SH-SY5Y (cell line): Measurements from ENCODE around the gene GSTK1.

Source experiments
- GATA2 ChIP-seq: IDR thresholded peaks from 2 replicates; pipeline ENCODE4 v1.6.1; 2011; ENCODE audit warnings: mild to moderate bottlenecking, low read depth, low read length
- GATA3 ChIP-seq: IDR thresholded peaks from 2 replicates; pipeline ENCODE4 v1.6.1; 2011; ENCODE audit warnings: low read depth, mild to moderate bottlenecking, low read length, moderate library complexity

The GSTK1 gene

DNA sequence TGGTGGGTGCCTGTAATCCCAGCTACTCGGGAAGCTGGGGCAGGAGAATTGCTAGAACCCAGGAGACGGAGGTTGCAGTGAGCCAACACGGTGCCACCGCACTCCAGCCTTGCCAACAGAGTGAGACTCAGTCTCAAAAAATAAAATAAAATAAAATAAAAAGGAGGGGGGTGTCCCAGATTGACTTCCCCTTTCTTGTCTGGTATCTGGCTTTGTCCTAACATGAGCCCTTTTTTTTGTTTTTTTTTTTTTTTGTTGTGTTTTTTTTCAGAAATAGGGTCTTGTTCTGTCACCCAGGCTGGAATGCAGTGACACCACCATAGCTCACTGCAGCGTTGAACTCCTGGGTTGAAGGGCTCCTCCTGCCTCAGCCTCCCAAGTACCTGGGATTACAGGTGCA is 29.6 kb downstream of the GSTK1 start:
- TF ChIP-seq GATA2 (no peak), GATA3 (no peak)

GRCh38 chr7:143295870-143296269 is 32.6 kb downstream of the GSTK1 start:
- TF ChIP-seq GATA2: no peak
- TF ChIP-seq GATA3: no peak

GRCh38 chr7:143296686-143297085 is 33.4 kb downstream of the GSTK1 start:
- no peak for TF ChIP-seq GATA2
- TF ChIP-seq GATA3: no peak

DNA sequence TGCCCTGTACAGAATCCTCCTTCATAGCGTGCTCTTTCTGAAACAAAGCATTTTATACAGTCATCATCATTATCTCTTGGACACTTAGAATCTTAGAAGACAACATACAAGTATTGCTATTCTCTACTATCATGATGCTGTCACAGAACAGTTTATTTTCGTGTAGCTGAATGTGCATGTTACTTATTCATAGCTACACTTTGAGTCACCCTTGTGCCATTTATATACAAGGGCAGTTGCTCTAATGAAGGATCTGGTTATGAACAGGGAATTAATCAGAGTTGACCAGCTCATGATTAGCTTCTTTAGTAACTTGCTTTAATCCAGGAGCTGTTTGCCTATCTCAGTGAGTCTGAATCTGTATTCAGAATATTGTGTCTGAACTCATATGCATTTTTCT is 36.1 kb downstream of the GSTK1 start:
- no peak for TF ChIP-seq GATA2
- no peak for TF ChIP-seq GATA3

DNA sequence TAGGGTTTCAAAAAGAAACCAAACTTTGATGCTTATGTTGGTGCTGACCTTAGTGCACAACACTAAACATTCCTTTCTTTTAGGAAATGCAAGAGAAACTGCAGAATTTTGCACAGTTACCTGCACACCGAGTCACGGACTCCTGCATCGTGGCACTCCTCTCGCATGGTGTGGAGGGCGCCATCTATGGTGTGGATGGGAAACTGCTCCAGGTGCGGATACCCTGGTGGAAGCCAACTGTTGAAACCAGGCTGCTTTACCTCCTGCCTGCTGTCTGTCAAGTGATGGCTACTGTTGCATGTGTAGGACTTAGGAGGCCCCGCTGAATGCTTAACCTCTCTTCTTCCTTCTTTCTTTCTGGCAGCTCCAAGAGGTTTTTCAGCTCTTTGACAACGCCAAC is 36.6 kb downstream of the GSTK1 start:
- no peak for TF ChIP-seq GATA3
- no peak for TF ChIP-seq GATA2

GRCh38 chr7:143300959-143301935 is 38.0 kb downstream of the GSTK1 start:
- TF ChIP-seq GATA2 (no peak), GATA3 (no peak)

GRCh38 chr7:143303733-143304132 is 40.5 kb downstream of the GSTK1 start:
- TF ChIP-seq GATA3 (no peak), GATA2 (no peak)

- no peak for TF ChIP-seq GATA3
- no peak for TF ChIP-seq GATA2
These were observed 41.7 kb downstream of the GSTK1 start for GRCh38 chr7:143304938-143305337.

DNA sequence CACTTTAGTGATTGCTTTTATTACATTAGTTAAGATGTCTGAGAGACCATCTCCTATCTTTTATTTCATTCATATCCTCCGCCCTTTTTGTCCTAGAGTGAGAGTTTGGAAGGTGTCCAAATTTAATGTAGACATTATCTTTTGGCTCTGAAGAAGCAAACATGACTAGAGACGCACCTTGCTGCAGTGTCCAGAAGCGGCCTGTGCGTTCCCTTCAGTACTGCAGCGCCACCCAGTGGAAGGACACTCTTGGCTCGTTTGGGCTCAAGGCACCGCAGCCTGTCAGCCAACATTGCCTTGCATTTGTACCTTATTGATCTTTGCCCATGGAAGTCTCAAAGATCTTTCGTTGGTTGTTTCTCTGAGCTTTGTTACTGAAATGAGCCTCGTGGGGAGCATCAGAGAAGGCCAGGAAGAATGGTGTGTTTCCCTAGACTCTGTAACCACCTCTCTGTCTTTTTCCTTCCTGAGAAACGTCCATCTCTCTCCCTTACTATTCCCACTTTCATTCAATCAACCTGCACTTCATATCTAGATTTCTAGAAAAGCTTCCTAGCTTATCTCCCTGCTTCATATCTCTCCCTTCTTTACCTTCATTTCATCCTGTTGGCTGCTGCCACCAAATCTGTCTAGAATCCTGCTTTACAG is 42.3 kb downstream of the GSTK1 start:
- TF ChIP-seq GATA3 (no peak), GATA2 (no peak)

- TF ChIP-seq GATA3: no peak
- TF ChIP-seq GATA2: no peak
These were observed 45.4 kb downstream of the GSTK1 start for GRCh38 chr7:143308632-143309031.

GRCh38 chr7:143314127-143314526 is 50.9 kb downstream of the GSTK1 start:
- TF ChIP-seq GATA2: no peak
- no peak for TF ChIP-seq GATA3

DNA sequence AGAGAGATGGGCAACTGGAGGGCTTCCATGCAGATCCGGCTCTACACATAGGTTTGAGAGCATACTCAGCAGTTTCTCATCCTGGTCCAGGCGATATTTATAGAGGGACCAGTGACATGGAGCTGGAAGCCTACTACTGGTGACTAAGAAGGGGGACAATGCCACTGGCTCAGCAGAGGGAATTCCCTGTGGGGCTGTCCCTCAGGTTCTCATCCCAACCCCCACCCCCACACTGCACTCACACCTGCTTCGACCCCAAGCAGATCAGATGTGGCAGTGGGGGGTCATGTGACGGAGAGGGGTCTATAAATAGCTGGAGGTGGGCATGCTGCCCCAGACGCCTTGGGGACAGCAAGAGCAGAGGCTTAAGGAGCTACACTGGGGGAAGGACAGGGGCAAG is 52.5 kb downstream of the GSTK1 start, which contains the start of gene CLCN1:
Gene CLCN1, plus strand, starts transcription at position 336 of the 400 bp plus-strand sequence. CDS start 102 bp downstream, outside the sequence.
- TF ChIP-seq GATA3 (no peak), GATA2 (no peak)

DNA sequence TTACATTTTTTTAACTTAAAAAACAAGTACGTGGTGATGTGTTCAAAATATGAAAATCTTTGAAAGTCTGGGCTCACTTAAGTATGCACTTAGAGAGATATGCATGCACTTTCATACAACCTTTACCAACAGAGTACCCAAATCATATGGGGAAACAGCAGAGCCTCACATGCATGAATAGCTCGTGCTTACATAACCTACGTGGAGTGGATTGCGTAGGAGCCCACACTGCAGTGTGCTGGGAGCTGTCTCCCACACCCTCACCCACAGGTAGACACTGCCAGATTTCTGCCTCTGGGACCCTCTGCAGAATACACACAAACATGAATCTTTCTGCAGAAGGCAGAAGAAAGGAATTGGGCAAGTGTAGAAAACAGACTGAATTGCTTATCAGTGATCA is 53.3 kb downstream of the GSTK1 start:
- TF ChIP-seq GATA2: no peak
- no peak for TF ChIP-seq GATA3

DNA sequence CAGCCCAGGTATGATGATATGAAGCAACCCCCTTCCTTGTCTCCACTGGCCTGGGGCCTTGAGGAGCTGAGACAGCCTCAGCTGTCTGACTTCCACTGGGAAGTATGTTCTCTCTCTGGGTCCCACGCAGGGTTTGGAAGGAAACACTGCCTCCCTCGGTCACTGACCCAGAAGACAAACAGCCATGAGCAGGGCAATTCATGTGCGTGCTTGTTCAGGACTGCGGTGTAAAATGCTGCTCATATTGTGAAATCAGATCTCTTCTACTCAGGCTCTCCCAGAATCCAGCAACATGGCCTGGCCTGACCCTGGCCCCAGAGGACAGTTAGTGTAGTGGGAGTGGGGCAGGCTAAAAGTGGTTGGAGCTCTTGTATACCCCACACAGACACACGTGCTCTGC is 55.4 kb downstream of the GSTK1 start:
- no peak for TF ChIP-seq GATA2
- no peak for TF ChIP-seq GATA3
